ENCODE data around the gene DYTN. TPM values are rescaled to one million over a fixed set of nuclear protein-coding genes. Genes with fewer than 3 reads are reported as not detected.

DYTN gene
- total and polyA plus RNA-seq, 2 donors (not counting 1 experiment from before 2014, with no cell fraction given) = not detected

DNA sequence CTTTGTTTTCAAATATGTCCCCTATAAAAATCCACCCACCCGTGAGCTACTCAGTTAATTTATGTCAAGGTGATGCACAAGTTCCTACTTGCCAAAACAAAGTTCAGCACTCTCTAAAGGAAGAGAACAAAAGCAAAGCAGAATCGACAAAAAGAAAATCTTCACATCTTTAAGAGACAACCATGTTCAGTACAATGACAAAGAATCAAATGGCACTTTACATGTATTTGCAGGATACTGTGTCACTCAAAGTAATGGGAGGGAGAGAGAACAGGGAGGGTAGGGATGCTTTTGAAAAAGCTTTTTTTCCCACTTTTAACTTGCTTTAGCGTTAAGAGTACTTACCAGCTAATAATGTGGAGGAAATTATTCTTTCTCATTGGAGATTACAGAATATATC lies 115.0 kb downstream of the DYTN start:
- Histone ChIP-seq H3K9me3 (ENCODE audit: control insufficient read depth, insufficient read depth, low read depth, low read length) (no peaks in the 10 kb centered on the region), H3K27ac (ENCODE audit: insufficient read depth, low read length) (no peak overlapping the region)
- TF ChIP-seq CTCF (conservative IDR thresholded peaks at IDR 0.05 in 1 of 2, IDR thresholded peaks at IDR 0.05 in 1 of 2; ENCODE audit: low read depth in 1 of 2, low read length in 2 of 2) = no peak
- no peak for TF ChIP-seq EZH2 (IDR thresholded peaks at IDR 0.05; ENCODE audit: low read length, missing control alignments)

More for the DNA sequence above, 115.0 kb downstream of the DYTN start:
- H3K4me1 ChIP-seq (ENCODE audit: control insufficient read depth, extremely low read depth, insufficient read depth, low read length) = no peaks in the 10 kb centered on the region
- no peak overlapping the region for H3K4me3 ChIP-seq (replicated peaks in 1 of 4; ENCODE audit: control extremely low read depth in 1 of 4, insufficient read depth in 1 of 4, low read depth in 3 of 4, low read length in 4 of 4)
- H3K4me2 ChIP-seq (ENCODE audit: extremely low read depth, insufficient read depth, low read length) = no peak overlapping the region
- no peaks in the 10 kb centered on the region for H3K79me2 ChIP-seq (ENCODE audit: control insufficient read depth, insufficient read depth, low read length)
- H3K9ac ChIP-seq (ENCODE audit: insufficient read depth, low read length) = no peak overlapping the region
- H2AFZ ChIP-seq (ENCODE audit: low read length) = no peak overlapping the region
- H3K27me3 ChIP-seq (ENCODE audit: control insufficient read depth, insufficient read depth, low read length) = no peaks in the 10 kb centered on the region
- H4K20me1 ChIP-seq (ENCODE audit: control insufficient read depth, extremely low read depth, insufficient read depth, low read length) = no peaks in the 10 kb centered on the region
- no peak for DNase-seq (ENCODE audit: low read depth in 2 of 2)
- no peaks in the 10 kb centered on the region for H3K36me3 ChIP-seq (ENCODE audit: control insufficient read depth, insufficient read depth, low read length)

Other genes starting within 250 kb of the DYTN start
- gene FAM237A, start 75.9 kb downstream of the DYTN start, total RNA-seq = not detected in 2 replicates
- not detected in 2 replicates for gene FAM237A, start 75.9 kb downstream of the DYTN start, polyA plus RNA-seq
- gene MDH1B, start 46.9 kb upstream of the DYTN start, total RNA-seq = 0.99 and 1.8 TPM in 2 replicates
- 0.73 and 0.88 TPM in 2 replicates for gene MDH1B, start 46.9 kb upstream of the DYTN start, polyA plus RNA-seq
- 37.2 and 37.8 TPM in 2 replicates for gene FASTKD2, start 47.2 kb upstream of the DYTN start, total RNA-seq
- gene FASTKD2, start 47.2 kb upstream of the DYTN start, polyA plus RNA-seq = 33.4 and 40.6 TPM in 2 replicates
- gene CPO, start 221.1 kb upstream of the DYTN start, total RNA-seq = under 0.01 TPM in 1 of 2 replicates, not detected in the other
- gene CPO, start 221.1 kb upstream of the DYTN start, polyA plus RNA-seq = not detected in 2 replicates